Ammon's horn (tissue), 1 donor: ENCODE measurements around the gene AVPR2.
A peak's percentile ranks its signal among the peaks of the same experiment; 100 is the strongest.

Source experiments
- DNase-seq: peaks from one replicate; pipeline ENCODE4 v3.0.0-alpha.2; 2016; ENCODE audit warnings: low spot score

AVPR2 gene

GRCh38 chrX:153885968-153886903 is 18.2 kb upstream of the AVPR2 start, which contains the start of gene L1CAM:
L1CAM (minus strand) TSS chrX:153886173; CDS start chrX:153875836, 10,337 bp downstream.
- no peak for DNase-seq

DNA sequence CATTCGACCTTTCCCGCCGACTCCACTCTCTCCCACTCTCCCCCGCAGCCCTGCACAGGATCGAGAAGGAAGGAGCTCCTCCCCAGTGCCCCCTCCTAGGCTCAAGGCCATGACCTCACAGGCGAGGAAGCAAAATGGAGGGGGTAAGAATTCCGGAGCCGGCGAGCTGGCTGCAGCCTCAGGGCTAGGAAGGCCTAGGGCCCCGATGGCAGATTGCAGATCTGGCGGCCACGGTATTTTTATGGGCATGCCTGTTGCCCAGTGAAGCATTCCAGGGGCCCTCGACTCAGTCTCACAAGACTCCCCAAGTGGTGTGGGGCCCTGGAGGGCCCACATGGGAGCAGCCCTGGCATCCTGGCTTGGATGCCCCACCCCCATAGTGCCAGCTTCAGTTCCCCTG is 17.6 kb upstream of the AVPR2 start:
- no peak for DNase-seq

GRCh38 chrX:153887385-153887784 is 17.1 kb upstream of the AVPR2 start:
- DNase-seq: no peak

GRCh38 chrX:153888344-153888743 is 16.1 kb upstream of the AVPR2 start:
- DNase-seq: no peak

DNA sequence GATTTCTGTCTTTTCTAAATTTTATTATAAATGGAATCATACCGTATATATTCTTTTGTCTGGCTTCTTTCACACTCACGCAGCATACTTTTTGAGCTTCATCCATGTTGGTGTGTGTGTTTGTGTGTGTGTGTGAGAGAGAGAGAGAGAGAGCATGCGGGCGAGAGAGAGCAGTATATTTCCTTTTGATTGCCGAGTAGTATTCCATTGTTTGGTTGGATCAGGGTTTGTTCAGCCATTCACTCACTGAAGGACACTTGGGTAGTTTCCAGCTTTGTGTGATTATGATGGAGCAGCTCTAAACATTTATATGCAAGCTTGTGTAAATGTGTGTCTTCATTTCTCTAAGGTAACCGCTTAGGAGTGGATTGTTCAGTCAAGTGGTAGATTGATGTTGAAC is 15.3 kb upstream of the AVPR2 start:
- DNase-seq: no peak

- DNase-seq: no peak
Observed at GRCh38 chrX:153897899-153898298, 6.6 kb upstream of the AVPR2 start.

DNA sequence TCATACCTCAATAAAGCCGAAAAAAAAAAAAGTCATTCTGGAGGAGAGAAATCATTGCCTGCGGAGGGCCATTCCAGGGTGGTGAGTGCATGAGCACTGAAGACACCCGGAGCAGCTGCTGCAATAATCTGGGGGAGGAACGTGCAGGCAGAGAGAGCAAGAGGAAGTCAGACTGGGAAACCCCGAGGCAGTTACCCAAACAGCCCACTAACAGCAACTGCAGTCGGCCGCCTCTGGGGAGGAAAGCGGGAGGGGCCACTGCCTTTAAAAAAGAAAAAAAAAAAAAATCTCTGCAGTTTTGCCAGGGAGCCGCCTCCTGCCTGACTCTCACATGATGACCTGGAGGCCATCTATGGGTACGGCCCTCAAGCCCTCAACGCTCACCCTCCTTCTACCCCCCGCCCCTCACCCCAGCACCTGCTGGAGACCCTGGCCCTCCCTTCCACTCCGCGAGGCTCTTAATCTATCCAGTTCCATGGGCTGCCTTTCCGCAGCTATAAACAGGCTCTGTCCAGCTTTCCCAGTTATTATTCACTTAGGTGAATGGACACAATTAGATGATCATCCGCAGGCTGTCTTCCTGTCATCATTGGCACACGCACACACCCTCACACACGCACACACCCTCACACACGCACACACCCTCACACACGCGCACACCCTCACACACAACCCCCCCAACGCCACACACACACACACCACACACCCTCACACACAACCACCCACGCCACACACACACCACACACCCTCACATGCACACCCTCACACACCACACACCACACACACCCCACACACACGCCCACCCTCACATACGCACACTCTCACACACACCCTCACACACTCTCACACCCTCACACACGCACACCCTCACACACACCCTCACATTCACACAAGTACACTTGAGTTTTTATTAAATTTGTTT is 3.4 kb upstream of the AVPR2 start:
- DNase-seq: peak; percentile 28

DNA sequence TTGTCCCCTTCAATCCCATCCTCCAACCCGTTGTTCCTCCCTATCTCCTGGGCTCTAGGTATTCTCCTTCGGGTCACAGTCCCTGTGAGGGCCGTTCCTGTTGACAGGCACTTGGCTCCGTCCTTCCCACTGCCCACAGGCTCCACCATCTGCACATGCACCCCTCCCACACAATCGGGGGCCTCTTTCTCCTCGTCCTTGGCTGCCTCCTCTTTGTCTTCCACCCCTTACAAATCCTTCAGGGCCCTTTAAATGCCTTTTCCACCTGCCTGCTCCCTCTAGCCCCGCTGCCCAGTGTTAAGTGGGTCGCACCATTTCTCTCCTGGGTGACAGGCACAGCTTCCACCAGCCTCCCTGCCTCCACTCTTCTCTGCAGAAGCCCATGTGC is 2.7 kb upstream of the AVPR2 start:
- DNase-seq: no peak

DNA sequence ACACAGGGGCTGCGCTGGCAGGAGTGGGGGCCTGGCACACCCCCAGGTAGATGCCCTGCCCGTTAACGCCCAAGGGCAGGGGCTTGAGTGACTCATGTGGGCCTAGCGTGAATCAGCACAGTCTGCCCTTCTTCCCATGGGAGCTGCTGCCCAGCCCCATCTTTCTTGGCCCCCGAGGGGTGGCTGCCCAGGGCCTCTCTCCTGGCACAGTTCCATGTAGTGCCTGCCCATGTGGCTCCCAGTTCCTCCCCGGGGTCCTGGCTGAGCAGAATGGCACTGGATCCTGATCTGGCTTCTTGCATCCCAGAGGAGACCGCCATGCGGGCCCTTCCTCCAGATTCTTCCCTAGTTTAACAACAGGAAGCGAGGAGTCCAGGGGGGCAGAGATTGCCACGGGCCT is 2.1 kb upstream of the AVPR2 start:
- no peak for DNase-seq

DNA sequence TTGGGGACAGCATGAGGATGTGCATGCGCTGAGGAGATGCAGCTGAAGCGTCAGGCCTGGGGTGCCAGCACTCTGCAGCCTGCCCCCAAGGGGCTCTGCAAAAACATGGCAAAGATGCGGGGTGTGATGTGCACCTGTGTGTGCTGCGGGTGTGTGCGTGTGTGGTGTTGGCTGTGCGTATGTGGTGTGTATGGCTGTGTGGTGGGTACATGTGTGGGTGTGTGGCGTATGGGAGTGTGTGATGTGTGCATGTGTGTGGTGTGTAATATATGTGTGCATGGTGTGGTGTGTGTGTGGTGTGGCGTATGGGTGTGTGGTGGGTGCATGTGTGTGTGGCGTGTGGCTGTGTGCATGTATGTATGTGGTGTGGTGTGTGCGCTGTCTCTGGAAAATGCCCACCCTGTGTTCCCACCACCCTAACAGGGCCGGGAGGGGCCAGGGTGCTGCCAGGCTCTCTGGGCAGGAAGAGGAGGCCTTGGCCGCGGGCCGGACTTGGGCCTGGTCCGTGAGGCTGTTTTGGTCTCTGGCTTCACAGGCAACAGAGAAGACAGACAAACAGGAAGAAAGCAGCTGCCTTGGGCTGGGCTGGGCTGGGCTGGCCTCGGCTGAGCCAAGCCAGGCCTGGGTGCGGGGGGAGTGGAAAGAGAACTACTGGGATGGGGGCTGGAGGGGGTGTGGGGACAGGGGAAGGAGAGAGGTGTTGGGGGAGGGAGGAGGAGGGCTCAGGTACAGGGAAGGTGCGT is 1.1 kb upstream of the AVPR2 start:
- no peak for DNase-seq

GRCh38 chrX:153905481-153906095 is 1.1 kb downstream of the AVPR2 start:
- DNase-seq: no peak

- DNase-seq: no peak
Observed at GRCh38 chrX:153906126-153906917, 1.8 kb downstream of the AVPR2 start.

GRCh38 chrX:153907456-153907855 is 3.0 kb downstream of the AVPR2 start:
- no peak for DNase-seq

DNA sequence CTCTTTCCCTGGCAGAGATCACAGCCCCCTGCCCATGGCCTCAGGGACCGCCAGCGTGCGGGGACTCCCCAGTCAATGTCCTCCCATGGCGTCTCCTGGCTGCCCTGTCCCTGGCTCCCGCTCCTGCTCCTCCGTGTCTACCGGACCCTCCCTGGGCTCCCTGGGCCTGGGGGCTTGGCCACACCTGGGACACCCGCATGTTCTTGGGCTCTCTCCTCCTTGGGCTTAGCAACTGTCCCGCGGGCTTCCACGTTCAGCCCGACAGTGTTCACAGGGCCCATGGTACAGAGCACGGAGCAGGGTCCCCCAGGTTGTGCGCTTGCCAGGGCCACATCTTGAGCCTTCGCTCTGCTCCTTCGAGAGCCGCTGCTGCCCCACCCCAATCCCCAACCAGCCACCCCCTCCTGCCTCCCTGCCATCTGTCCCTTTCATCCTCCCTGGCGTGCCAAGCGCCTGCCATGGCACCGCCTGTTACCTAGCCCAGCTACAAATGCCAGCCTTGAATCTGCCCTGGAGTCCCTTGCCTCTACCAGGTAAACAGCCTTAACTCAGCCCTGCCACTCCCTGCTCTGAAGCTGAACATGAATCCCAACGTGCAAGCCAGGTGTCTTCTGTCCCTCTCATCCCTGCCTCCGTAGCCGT is 3.9 kb downstream of the AVPR2 start:
- no peak for DNase-seq

DNA sequence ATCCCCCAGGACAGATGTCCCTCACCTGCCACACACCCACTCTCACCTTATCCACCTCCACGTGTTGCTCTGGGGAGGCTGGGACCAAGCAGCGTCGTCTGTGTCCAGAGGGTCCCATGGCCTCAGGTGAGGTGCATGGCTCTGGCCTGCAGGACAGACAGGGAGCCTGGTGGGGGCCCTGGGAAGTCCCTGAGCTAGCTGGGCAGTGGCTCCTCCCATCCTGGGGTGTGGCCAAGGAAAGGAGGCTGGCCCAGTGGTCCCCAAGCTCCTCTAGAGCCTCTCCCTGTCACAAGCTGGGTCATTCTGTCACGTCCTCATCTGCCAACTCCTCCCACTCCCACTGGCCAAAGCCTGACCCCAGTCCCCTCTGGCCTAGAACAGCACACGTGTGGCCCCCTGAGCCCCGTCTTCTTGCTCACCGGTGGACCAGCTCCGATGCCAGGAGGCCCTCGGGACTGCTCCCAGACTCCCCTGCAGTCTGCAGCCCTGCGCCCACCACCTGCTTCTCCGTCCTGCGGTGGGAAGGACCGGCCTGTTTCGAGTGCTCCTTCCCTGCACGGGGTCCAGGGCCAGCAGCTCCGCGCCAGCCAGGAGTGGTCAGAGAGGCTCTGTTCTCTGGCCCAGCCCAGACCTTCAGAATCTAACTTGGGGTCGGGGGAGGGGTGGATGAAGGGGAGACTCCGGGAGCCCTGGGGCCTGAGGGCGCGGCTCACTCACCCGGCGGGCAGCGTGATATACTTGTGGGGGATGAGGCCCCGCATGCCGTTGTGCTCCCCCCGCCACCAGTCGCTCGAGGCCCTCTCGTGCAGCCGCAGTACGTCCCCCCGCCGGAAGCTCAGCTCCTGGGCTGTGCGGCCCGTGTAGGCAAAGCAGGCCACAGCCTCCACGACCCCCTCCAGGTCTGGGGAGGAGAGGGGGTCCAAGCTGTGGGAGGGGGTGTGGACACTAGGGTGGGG is 4.8 kb downstream of the AVPR2 start:
- DNase-seq: no peak

DNA sequence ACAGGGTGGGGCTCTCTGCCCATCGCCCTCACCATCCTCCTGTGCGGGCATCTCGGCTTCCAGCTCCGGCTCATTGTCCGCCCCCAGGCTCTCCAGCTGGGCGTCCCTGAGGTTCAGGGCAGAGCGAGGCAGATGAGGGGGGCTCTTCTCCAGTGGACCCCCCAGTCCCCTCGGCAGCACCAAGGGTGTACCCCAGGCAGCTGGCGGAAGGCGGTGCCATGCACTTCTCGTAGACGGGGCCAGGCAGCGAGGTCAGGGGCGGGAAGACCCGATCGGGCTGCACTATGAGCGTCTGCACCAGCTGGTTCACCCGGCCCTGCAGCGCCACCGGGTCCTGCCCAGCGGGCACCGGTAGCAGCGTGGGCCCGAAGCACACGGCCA is 5.5 kb downstream of the AVPR2 start:
- DNase-seq: no peak

- DNase-seq: no peak
Observed at GRCh38 chrX:153910446-153910845, 6.0 kb downstream of the AVPR2 start.

GRCh38 chrX:153911798-153912197 is 7.3 kb downstream of the AVPR2 start:
- DNase-seq: no peak

- no peak for DNase-seq
Observed at GRCh38 chrX:153913211-153913610, 8.7 kb downstream of the AVPR2 start.
